ENCODE measurements around the gene QRSL1.

QRSL1 gene

GRCh38 chr6:106715922-106716321, 86.5 kb downstream of the QRSL1 start:
- TF ChIP-seq, protein P1, sequence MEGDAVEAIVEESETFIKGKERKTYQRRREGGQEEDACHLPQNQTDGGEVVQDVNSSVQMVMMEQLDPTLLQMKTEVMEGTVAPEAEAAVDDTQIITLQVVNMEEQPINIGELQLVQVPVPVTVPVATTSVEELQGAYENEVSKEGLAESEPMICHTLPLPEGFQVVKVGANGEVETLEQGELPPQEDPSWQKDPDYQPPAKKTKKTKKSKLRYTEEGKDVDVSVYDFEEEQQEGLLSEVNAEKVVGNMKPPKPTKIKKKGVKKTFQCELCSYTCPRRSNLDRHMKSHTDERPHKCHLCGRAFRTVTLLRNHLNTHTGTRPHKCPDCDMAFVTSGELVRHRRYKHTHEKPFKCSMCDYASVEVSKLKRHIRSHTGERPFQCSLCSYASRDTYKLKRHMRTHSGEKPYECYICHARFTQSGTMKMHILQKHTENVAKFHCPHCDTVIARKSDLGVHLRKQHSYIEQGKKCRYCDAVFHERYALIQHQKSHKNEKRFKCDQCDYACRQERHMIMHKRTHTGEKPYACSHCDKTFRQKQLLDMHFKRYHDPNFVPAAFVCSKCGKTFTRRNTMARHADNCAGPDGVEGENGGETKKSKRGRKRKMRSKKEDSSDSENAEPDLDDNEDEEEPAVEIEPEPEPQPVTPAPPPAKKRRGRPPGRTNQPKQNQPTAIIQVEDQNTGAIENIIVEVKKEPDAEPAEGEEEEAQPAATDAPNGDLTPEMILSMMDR (IDR thresholded peaks at IDR 0.05; ENCODE audit: extremely low read depth, missing control alignments): no peak

GRCh38 chr6:106716966-106717365, 87.6 kb downstream of the QRSL1 start:
- no peak for DNase-seq (ENCODE audit: low spot score)
- TF ChIP-seq, protein P1 (IDR thresholded peaks at IDR 0.05; ENCODE audit: extremely low read depth, missing control alignments): no peak

More at GRCh38 chr6:106715922-106716321, 86.5 kb downstream of the QRSL1 start:
- no peak for DNase-seq (ENCODE audit: low spot score)

Data from GM20000 (cell line).